SK-N-SH (cell line): ENCODE results near the gene PASK. TPM values are rescaled to one million over a fixed set of nuclear protein-coding genes. Genes with fewer than 3 reads are reported as not detected.

Experiments
- CTCF ChIA-PET: fragments of 300-600, 350-600 bp; formaldehyde crosslinking; extraction: SDS; loops from one replicate; lab custom pipeline; 2021; lab: Yijun Ruan, JAX
- POLR2A ChIA-PET: fragments of 350-600 bp; sonication (Branson Sonifier 250); formaldehyde crosslinking; extraction: SDS; loops from one replicate; lab custom pipeline; 2020; ENCODE audit warnings: antibody characterized with exemption, inconsistent platforms; lab: Yijun Ruan, JAX
- DNase-seq: peaks from one replicate; pipeline ENCODE4 v3.0.0; 2012
- H2AFZ ChIP-seq: fragments of 200-600 bp; sonication (generic); 2 replicates; pipeline ENCODE4 v1.8.1; 2016; ENCODE audit warnings: antibody characterized with exemption, mild to moderate bottlenecking, low read depth
- H3F3A ChIP-seq: fragments of 200-600 bp; sonication (generic); replicated peaks from 2 replicates; pipeline ENCODE3; 2016; ENCODE audit warnings: antibody characterized with exemption, mild to moderate bottlenecking; ENCODE audit not compliant: insufficient read depth
- H3K27ac ChIP-seq, 2 experiments: fragments of 200-500 bp in 1 of 2; fragments of 200-600 bp in 1 of 2; sonication (Bioruptor generic) in 1 of 2; sonication (generic), shearing (Covaris generic) in 1 of 2; 2 replicates each; pipeline versions ENCODE4 v1.5.1 to v1.6.1; 2014 to 2016; ENCODE audit warnings: low read depth in 2 of 2, inconsistent platforms in 1 of 2, low read length in 1 of 2, mild to moderate bottlenecking in 1 of 2, mixed read lengths in 1 of 2
- H3K27me3 ChIP-seq: fragments of 200-600 bp; sonication (generic), shearing (Covaris generic); 2 replicates; pipeline ENCODE4 v1.6.1; 2016; ENCODE audit warnings: mixed run types; ENCODE audit not compliant: insufficient read depth
- H3K36me3 ChIP-seq, 2 experiments: fragments of 200-500 bp in 1 of 2; fragments of 200-600 bp in 1 of 2; sonication (Bioruptor generic) in 1 of 2; sonication (generic) in 1 of 2; replicated peaks in 1 of 2; 2 replicates each; pipeline versions ENCODE3 to v1.5.1; 2014 to 2016; ENCODE audit warnings: low read length in 1 of 2, mild to moderate bottlenecking in 1 of 2; ENCODE audit not compliant: insufficient read depth in 2 of 2, control insufficient read depth in 1 of 2
- H3K4me1 ChIP-seq, 2 experiments: fragments of 200-500 bp in 1 of 2; fragments of 200-600 bp in 1 of 2; sonication (Bioruptor generic) in 1 of 2; sonication (generic), shearing (Covaris generic) in 1 of 2; 2 replicates each; pipeline versions ENCODE4 v1.5.1 to v1.6.1; 2014 to 2016; ENCODE audit warnings: low read depth in 1 of 2, low read length in 1 of 2, mixed run types in 1 of 2; ENCODE audit not compliant: insufficient read depth in 2 of 2, control insufficient read depth in 1 of 2
- H3K4me2 ChIP-seq: fragments of 200-600 bp; sonication (generic), shearing (Covaris generic); 2 replicates; pipeline ENCODE4 v1.6.1; 2017; ENCODE audit warnings: mixed run types
- H3K4me3 ChIP-seq, 2 experiments: fragments of 200-500 bp in 1 of 2; fragments of 200-600 bp in 1 of 2; sonication (Bioruptor generic) in 1 of 2; sonication (generic), shearing (Covaris generic) in 1 of 2; 2 replicates each; pipeline versions ENCODE4 v1.5.1 to v1.8.1; 2014 to 2016; ENCODE audit warnings: low read depth in 2 of 2, inconsistent platforms in 1 of 2, low read length in 1 of 2, mild to moderate bottlenecking in 1 of 2, mixed read lengths in 1 of 2, moderate library complexity in 1 of 2
- H3K79me2 ChIP-seq: fragments of 200-600 bp; sonication (generic); 2 replicates; pipeline ENCODE4 v1.8.1; 2017; ENCODE audit warnings: mild to moderate bottlenecking; ENCODE audit not compliant: insufficient read depth
- H3K9ac ChIP-seq: fragments of 200-600 bp; sonication (generic); 2 replicates; pipeline ENCODE4 v1.6.1; 2017; ENCODE audit warnings: mixed run types
- H3K9me2 ChIP-seq: fragments of 200-600 bp; sonication (generic); 2 replicates; pipeline ENCODE4 v1.6.1; 2017; ENCODE audit warnings: mixed run types
- H3K9me3 ChIP-seq: fragments of 200-600 bp; sonication (generic); 2 replicates; pipeline ENCODE4 v1.6.1; 2017; ENCODE audit warnings: mixed run types, mild to moderate bottlenecking, moderate library complexity
- H4K20me1 ChIP-seq: fragments of 200-600 bp; sonication (generic); 2 replicates; pipeline ENCODE4 v1.6.1; 2017; ENCODE audit warnings: mild to moderate bottlenecking, mixed run types; ENCODE audit not compliant: insufficient read depth
- CHD2 ChIP-seq: fragments of 150-350 bp; IDR thresholded peaks from 2 replicates; pipeline ENCODE4 v1.6.1; 2018; ENCODE audit warnings: low read length; ENCODE audit not compliant: partially characterized antibody
- EP300 ChIP-seq, 2 experiments: IDR thresholded peaks; 2 replicates each; pipeline versions ENCODE4 v1.4.0 to v1.6.1; 2012; ENCODE audit warnings: borderline replicate concordance in 1 of 2, low read depth in 1 of 2, low read length in 1 of 2
- FOXJ3 ChIP-seq: sonication (generic); formaldehyde crosslinking; IDR thresholded peaks from 2 replicates; pipeline ENCODE4 v1.5.1; 2020; ENCODE audit warnings: mild to moderate bottlenecking, missing genetic modification reagents
- FOXM1 ChIP-seq: IDR thresholded peaks from 2 replicates; pipeline ENCODE4 v1.4.0; 2012; ENCODE audit warnings: low read depth, mild to moderate bottlenecking
- GABPA ChIP-seq: IDR thresholded peaks from 2 replicates; pipeline ENCODE4 v1.4.0; 2012; ENCODE audit warnings: low read depth, mild to moderate bottlenecking
- IRF3 ChIP-seq: fragments of 150-350 bp; IDR thresholded peaks from 2 replicates; pipeline ENCODE4 v1.6.1; 2016; ENCODE audit warnings: mild to moderate bottlenecking, low read depth, low read length
- MXI1 ChIP-seq: IDR thresholded peaks from 2 replicates; pipeline ENCODE4 v1.6.1; 2012; ENCODE audit warnings: mild to moderate bottlenecking, low read depth, low read length, improper control_type of control experiment
- NFIC ChIP-seq: IDR thresholded peaks from 2 replicates; pipeline ENCODE4 v1.4.0; 2012; ENCODE audit warnings: borderline replicate concordance
- NRF1 ChIP-seq: IDR thresholded peaks from 2 replicates; pipeline ENCODE4 v1.6.1; 2012; ENCODE audit warnings: low read depth, mild to moderate bottlenecking, low read length
- PBX3 ChIP-seq: IDR thresholded peaks from 2 replicates; pipeline ENCODE4; 2012
- POLR2AphosphoS5 ChIP-seq: IDR thresholded peaks from 2 replicates; pipeline ENCODE4 v1.6.1; 2012; ENCODE audit warnings: low read depth, low read length
- RCOR1 ChIP-seq: fragments of 150-350 bp; IDR thresholded peaks from 2 replicates; pipeline ENCODE4 v1.6.1; 2017; ENCODE audit warnings: antibody characterized with exemption, low read length
- RFX5 ChIP-seq: IDR thresholded peaks from 2 replicates; pipeline ENCODE4 v1.6.1; 2012; ENCODE audit warnings: mild to moderate bottlenecking, improper control_type of control experiment, low read length
- SIN3A ChIP-seq: IDR thresholded peaks from 2 replicates; pipeline ENCODE4 v1.6.1; 2012; ENCODE audit warnings: low read depth, mild to moderate bottlenecking, low read length, moderate library complexity, borderline replicate concordance
- SMC3 ChIP-seq: IDR thresholded peaks from 2 replicates; pipeline ENCODE4 v1.6.1; 2012; ENCODE audit warnings: low read depth, low read length, improper control_type of control experiment
- TAF1 ChIP-seq: IDR thresholded peaks from 2 replicates; pipeline ENCODE4 v1.6.1; 2012; ENCODE audit warnings: low read depth, mild to moderate bottlenecking, low read length, moderate library complexity, borderline replicate concordance
- TEAD4 ChIP-seq: IDR thresholded peaks from 2 replicates; pipeline ENCODE4 v1.4.0; 2012; ENCODE audit warnings: mild to moderate bottlenecking, borderline replicate concordance; ENCODE audit not compliant: insufficient read depth
- USF2 ChIP-seq: fragments of 150-350 bp; IDR thresholded peaks from 2 replicates; pipeline ENCODE4 v1.6.1; 2017; ENCODE audit warnings: antibody characterized with exemption, low read length, low read depth, borderline replicate concordance
- YY1 ChIP-seq: IDR thresholded peaks from 2 replicates; pipeline ENCODE4 v1.4.0; 2012; ENCODE audit warnings: low read depth, mild to moderate bottlenecking
- WGBS: methylation state at CpG from one replicate; pipeline ENCODE4 v1.1.6; 2017; ENCODE audit warnings: low lambda C conversion rate; 5-methylcytosine and 5-hydroxymethylcytosine counted together
- polyA plus RNA-seq, 3 experiments: library from polyadenylated mRNA; depleted of rRNA; stranded (reverse); fragments of >200 nt; gene quantifications; 2 replicates each; pipeline ENCODE4 v1.2.3, GENCODE V29; 2012

Gene PASK
- polyA plus RNA-seq (2012; rRNA removed), result 6.3 and 6.6 TPM in 2 replicates
- polyA plus RNA-seq (2012; cell fraction: cytosol; rRNA removed), result 1.9 and 3.0 TPM in 2 replicates
- 31.5 and 31.7 TPM in 2 replicates for polyA plus RNA-seq (2012; cell fraction: nucleus; rRNA removed)

- peaks cover 29% of the 10 kb centered on the region for H3K79me2 ChIP-seq
- peak within 1 kb of the TSS; percentile 66 for H3K9ac ChIP-seq
- H3K9me3 ChIP-seq, result no peaks in the 10 kb centered on the region
- peak within 1 kb of the TSS; percentile 14 to 23; a peak in 2 of 4 replicates for H3K27ac ChIP-seq
- 0% methylated on average over 16 of the region's 88 CpGs for WGBS
- peaks cover 6 to 18% of the 10 kb centered on the region in 2 experiments; a peak in 3 of 4 replicates for H3K4me1 ChIP-seq
- H2AFZ ChIP-seq, result peak within 1 kb of the TSS; percentile 98
- H3K4me3 ChIP-seq, result peak within 1 kb of the TSS; percentile 81 to 94
- H3K36me3 ChIP-seq, result no peaks in the 10 kb centered on the region
- CTCF ChIA-PET, result interaction anchor here (0.9 to 2.4 kb wide), 5 partner anchors 16 to 235 kb away, joined by 3 to 10 read pairs (median 3); no protein-coding TSS in a partner anchor
- H3K9me2 ChIP-seq, result no peaks in the 10 kb centered on the region
- H3K27me3 ChIP-seq, result no peaks in the 10 kb centered on the region
- H4K20me1 ChIP-seq, result no peaks in the 10 kb centered on the region
- POLR2A ChIA-PET, result no interaction called here
- H3F3A ChIP-seq, result peaks cover 5% of the 10 kb centered on the region
- DNase-seq, result peak; percentile 94
- peak within 1 kb of the TSS; percentile 97 for H3K4me2 ChIP-seq
- TF ChIP-seq SIN3A (peak; percentile 95), IRF3 (peak; percentile 53; the same call in 1 of the 2 replicates), MXI1 (peak; percentile 67; the same call in 1 of the 2 replicates), NRF1 (0 out of 2 replicates have a peak, but pooled peaks have one; percentile 1), TEAD4 (no peak), PBX3 (peak; percentile 97), CHD2 (peak; percentile 18), RFX5 (no peak), FOXM1 (no peak)
- TF ChIP-seq, all 33 proteins: peak for 6
Observed at GRCh38 chr2:241148891-241149674, at the start of gene PASK. PASK (minus strand) TSS chr2:241149472; CDS start chr2:241143032, 6,440 bp downstream.

GRCh38 chr2:241198381-241199279 lies 49.4 kb upstream of the PASK start:
- Histone ChIP-seq H3K4me3 (no peak overlapping the region), H2AFZ (no peak overlapping the region), H3F3A (no peaks in the 10 kb centered on the region), H3K9ac (no peak overlapping the region), H3K4me1 (no peaks in the 10 kb centered on the region), H3K9me2 (no peaks in the 10 kb centered on the region), H3K9me3 (no peaks in the 10 kb centered on the region), H3K79me2 (no peaks in the 10 kb centered on the region), H4K20me1 (no peaks in the 10 kb centered on the region), H3K27ac (no peak overlapping the region), H3K4me2 (no peak overlapping the region), H3K36me3 (no peaks in the 10 kb centered on the region), H3K27me3 (no peaks in the 10 kb centered on the region)
- ChIA-PET CTCF (interaction anchor here (1.2 kb wide), 1 partner anchor 12 kb away, joined by 3 read pairs; no protein-coding TSS in a partner anchor), POLR2A (no interaction called here)
- no peak for DNase-seq
- 65% methylated on average over 23 of the region's 27 CpGs for WGBS
- TF ChIP-seq SMC3 (no peak), MXI1 (no peak), SIN3A (no peak), POLR2AphosphoS5 (no peak), FOXJ3 (no peak), PBX3 (no peak), GABPA (no peak), USF2 (no peak), CHD2 (no peak), RFX5 (no peak), TEAD4 (no peak), RCOR1 (no peak), YY1 (no peak), EP300 (IDR thresholded peaks at IDR 0.05; ENCODE audit: borderline replicate concordance in 1 of 2, low read depth in 1 of 2, low read length in 1 of 2) (no peak), NFIC (no peak), TAF1 (no peak)
